HG03196 (cell line): Measurements from ENCODE around the gene INTU.
"Not testable (repeated sequence)": the region's sequence is repeated elsewhere in the genome, so short reads cannot be mapped to it uniquely, and the experiment has no call there.

Source experiments
- ATAC-seq: cut with Tn5 transposase; IDR thresholded peaks from one replicate; pipeline ENCODE4 v1.9.1; 2021; ENCODE audit not compliant: unreplicated experiment

INTU gene

GRCh38 chr4:127642169-127642568 lies 9.4 kb downstream of the INTU start:
- ATAC-seq: no peak

- ATAC-seq: no peak
These were observed 11.0 kb downstream of the INTU start for GRCh38 chr4:127643791-127644190.

GRCh38 chr4:127648061-127648460 lies 15.3 kb downstream of the INTU start:
- no peak for ATAC-seq

GRCh38 chr4:127655590-127655989 lies 22.8 kb downstream of the INTU start:
- not testable (repeated sequence) for ATAC-seq

GRCh38 chr4:127656047-127656680 lies 23.4 kb downstream of the INTU start:
- no peak for ATAC-seq

GRCh38 chr4:127660284-127660885 lies 27.6 kb downstream of the INTU start:
- no peak for ATAC-seq

GRCh38 chr4:127667116-127667515 lies 34.4 kb downstream of the INTU start:
- ATAC-seq: no peak

GRCh38 chr4:127667772-127668171 lies 35.0 kb downstream of the INTU start:
- no peak for ATAC-seq

- ATAC-seq: no peak
These were observed 36.0 kb downstream of the INTU start for GRCh38 chr4:127668770-127669169.

GRCh38 chr4:127669691-127670090 lies 36.9 kb downstream of the INTU start:
- ATAC-seq: no peak

- no peak for ATAC-seq
These were observed 39.4 kb downstream of the INTU start for GRCh38 chr4:127672111-127672510.

GRCh38 chr4:127685292-127685691 lies 52.5 kb downstream of the INTU start:
- ATAC-seq: no peak

GRCh38 chr4:127686658-127687057 lies 53.9 kb downstream of the INTU start:
- ATAC-seq: no peak

GRCh38 chr4:127687580-127687979 lies 54.8 kb downstream of the INTU start:
- no peak for ATAC-seq

- ATAC-seq: peak; percentile 100
These were observed 66.0 kb downstream of the INTU start for GRCh38 chr4:127698789-127699200.

- no peak for ATAC-seq
These were observed 76.2 kb downstream of the INTU start for GRCh38 chr4:127708985-127709384.

- no peak for ATAC-seq
These were observed 76.7 kb downstream of the INTU start for GRCh38 chr4:127709456-127709855.

GRCh38 chr4:127730142-127730913 lies 97.6 kb downstream of the INTU start, which contains the start of gene SLC25A31:
SLC25A31 (plus strand) TSS chr4:127730400; CDS start chr4:127730546, 146 bp downstream.
- no peak for ATAC-seq

GRCh38 chr4:127731406-127731805 lies 98.6 kb downstream of the INTU start:
- ATAC-seq: no peak

- peak; percentile 80 for ATAC-seq
These were observed 100.0 kb downstream of the INTU start for GRCh38 chr4:127732623-127733328.

- no peak for ATAC-seq
These were observed 102.2 kb downstream of the INTU start for GRCh38 chr4:127734976-127735375.
